Measurements from ENCODE around the gene TRIM39. TPM values are rescaled to one million over a fixed set of nuclear protein-coding genes. Genes with fewer than 3 reads are reported as not detected.

Gene TRIM39
- polyA plus RNA-seq, 1 donor from 2014 or later: 9.2 TPM

GRCh38 chr6:30329331-30329730 lies 2.6 kb downstream of the TRIM39 start:
- Histone ChIP-seq H2AFZ (ENCODE audit: low read depth, low read length) (no peak overlapping the region), H3K4me3 (ENCODE audit: low read length) (no peak overlapping the region), H3K9me3 (ENCODE audit: low read length) (no peaks in the 10 kb centered on the region), H3K27ac (ENCODE audit: low read length) (no peak overlapping the region), H3K36me3 (ENCODE audit: insufficient read depth, low read length) (peaks cover 6% of the 10 kb centered on the region), H3F3A (ENCODE audit: insufficient read depth, low read length, poor library complexity, severe bottlenecking) (no peaks in the 10 kb centered on the region), H3K27me3 (ENCODE audit: insufficient read depth, low read depth, low read length) (no peaks in the 10 kb centered on the region), H3K79me2 (replicated peaks; ENCODE audit: insufficient read depth, low read length) (peaks cover 12% of the 10 kb centered on the region), H3K9me2 (ENCODE audit: insufficient read depth, low read length) (no peaks in the 10 kb centered on the region), H4K20me1 (ENCODE audit: insufficient read depth) (no peaks in the 10 kb centered on the region), H3K9ac (ENCODE audit: low read length) (no peak overlapping the region), H3K4me2 (ENCODE audit: low read length) (no peak overlapping the region)
- no peak for TF ChIP-seq POLR2AphosphoS5 (IDR thresholded peaks at IDR 0.05)
- no peak for TF ChIP-seq SMC3 (conservative IDR thresholded peaks at IDR 0.05; ENCODE audit: poor library complexity)
- TF ChIP-seq EZH2 (IDR thresholded peaks at IDR 0.05; ENCODE audit: borderline replicate concordance, insufficient read depth, low read length, poor library complexity, severe bottlenecking): no peak
- TF ChIP-seq RAD21 (conservative IDR thresholded peaks at IDR 0.05): no peak
- TF ChIP-seq MXI1 (conservative IDR thresholded peaks at IDR 0.05; ENCODE audit: poor library complexity, severe bottlenecking): no peak
- no peak for TF ChIP-seq EP300 (conservative IDR thresholded peaks at IDR 0.05; ENCODE audit: poor library complexity, severe bottlenecking)
- TF ChIP-seq, protein P1, sequence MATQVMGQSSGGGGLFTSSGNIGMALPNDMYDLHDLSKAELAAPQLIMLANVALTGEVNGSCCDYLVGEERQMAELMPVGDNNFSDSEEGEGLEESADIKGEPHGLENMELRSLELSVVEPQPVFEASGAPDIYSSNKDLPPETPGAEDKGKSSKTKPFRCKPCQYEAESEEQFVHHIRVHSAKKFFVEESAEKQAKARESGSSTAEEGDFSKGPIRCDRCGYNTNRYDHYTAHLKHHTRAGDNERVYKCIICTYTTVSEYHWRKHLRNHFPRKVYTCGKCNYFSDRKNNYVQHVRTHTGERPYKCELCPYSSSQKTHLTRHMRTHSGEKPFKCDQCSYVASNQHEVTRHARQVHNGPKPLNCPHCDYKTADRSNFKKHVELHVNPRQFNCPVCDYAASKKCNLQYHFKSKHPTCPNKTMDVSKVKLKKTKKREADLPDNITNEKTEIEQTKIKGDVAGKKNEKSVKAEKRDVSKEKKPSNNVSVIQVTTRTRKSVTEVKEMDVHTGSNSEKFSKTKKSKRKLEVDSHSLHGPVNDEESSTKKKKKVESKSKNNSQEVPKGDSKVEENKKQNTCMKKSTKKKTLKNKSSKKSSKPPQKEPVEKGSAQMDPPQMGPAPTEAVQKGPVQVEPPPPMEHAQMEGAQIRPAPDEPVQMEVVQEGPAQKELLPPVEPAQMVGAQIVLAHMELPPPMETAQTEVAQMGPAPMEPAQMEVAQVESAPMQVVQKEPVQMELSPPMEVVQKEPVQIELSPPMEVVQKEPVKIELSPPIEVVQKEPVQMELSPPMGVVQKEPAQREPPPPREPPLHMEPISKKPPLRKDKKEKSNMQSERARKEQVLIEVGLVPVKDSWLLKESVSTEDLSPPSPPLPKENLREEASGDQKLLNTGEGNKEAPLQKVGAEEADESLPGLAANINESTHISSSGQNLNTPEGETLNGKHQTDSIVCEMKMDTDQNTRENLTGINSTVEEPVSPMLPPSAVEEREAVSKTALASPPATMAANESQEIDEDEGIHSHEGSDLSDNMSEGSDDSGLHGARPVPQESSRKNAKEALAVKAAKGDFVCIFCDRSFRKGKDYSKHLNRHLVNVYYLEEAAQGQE (IDR thresholded peaks at IDR 0.05; ENCODE audit: borderline replicate concordance): no peak
- TF ChIP-seq, protein P2, sequence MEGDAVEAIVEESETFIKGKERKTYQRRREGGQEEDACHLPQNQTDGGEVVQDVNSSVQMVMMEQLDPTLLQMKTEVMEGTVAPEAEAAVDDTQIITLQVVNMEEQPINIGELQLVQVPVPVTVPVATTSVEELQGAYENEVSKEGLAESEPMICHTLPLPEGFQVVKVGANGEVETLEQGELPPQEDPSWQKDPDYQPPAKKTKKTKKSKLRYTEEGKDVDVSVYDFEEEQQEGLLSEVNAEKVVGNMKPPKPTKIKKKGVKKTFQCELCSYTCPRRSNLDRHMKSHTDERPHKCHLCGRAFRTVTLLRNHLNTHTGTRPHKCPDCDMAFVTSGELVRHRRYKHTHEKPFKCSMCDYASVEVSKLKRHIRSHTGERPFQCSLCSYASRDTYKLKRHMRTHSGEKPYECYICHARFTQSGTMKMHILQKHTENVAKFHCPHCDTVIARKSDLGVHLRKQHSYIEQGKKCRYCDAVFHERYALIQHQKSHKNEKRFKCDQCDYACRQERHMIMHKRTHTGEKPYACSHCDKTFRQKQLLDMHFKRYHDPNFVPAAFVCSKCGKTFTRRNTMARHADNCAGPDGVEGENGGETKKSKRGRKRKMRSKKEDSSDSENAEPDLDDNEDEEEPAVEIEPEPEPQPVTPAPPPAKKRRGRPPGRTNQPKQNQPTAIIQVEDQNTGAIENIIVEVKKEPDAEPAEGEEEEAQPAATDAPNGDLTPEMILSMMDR (IDR thresholded peaks at IDR 0.05; ENCODE audit: poor library complexity, severe bottlenecking): no peak
- TF ChIP-seq TAF1 (IDR thresholded peaks at IDR 0.05; ENCODE audit: low read depth): no peak

DNA sequence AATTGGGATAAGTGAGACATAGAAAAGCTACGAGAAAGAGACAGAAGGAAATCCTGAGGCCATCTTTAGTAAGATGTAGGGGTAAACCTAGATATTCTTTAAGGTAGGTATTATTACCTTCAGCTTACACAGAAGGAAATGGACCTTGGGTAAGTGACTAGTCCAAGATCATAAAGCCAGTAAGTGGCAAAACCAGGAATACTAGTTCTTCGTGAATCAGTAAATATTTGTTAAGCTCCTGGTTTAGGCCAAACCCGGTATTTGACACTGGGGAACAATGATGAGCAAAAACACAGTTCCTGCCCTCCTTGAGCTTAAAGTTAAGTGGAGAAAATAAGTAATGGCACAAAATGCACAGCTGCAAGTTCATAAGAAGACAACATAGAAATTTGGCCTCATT lies 5.3 kb downstream of the TRIM39 start:
- no peaks in the 10 kb centered on the region for H3K9me3 ChIP-seq (ENCODE audit: low read length)
- TF ChIP-seq, protein P2 (IDR thresholded peaks at IDR 0.05; ENCODE audit: poor library complexity, severe bottlenecking): no peak
- TF ChIP-seq EZH2 (IDR thresholded peaks at IDR 0.05; ENCODE audit: borderline replicate concordance, insufficient read depth, low read length, poor library complexity, severe bottlenecking) (no peak), TAF1 (IDR thresholded peaks at IDR 0.05; ENCODE audit: low read depth) (no peak), POLR2AphosphoS5 (IDR thresholded peaks at IDR 0.05) (no peak), EP300 (conservative IDR thresholded peaks at IDR 0.05; ENCODE audit: poor library complexity, severe bottlenecking) (no peak), MXI1 (conservative IDR thresholded peaks at IDR 0.05; ENCODE audit: poor library complexity, severe bottlenecking) (no peak), RAD21 (conservative IDR thresholded peaks at IDR 0.05) (no peak), SMC3 (conservative IDR thresholded peaks at IDR 0.05; ENCODE audit: poor library complexity) (no peak)
- TF ChIP-seq, protein P1 (IDR thresholded peaks at IDR 0.05; ENCODE audit: borderline replicate concordance): no peak
- H3K79me2 ChIP-seq (replicated peaks; ENCODE audit: insufficient read depth, low read length): no peaks in the 10 kb centered on the region
- H3K9me2 ChIP-seq (ENCODE audit: insufficient read depth, low read length): no peaks in the 10 kb centered on the region
- H3F3A ChIP-seq (ENCODE audit: insufficient read depth, low read length, poor library complexity, severe bottlenecking): no peaks in the 10 kb centered on the region
- H2AFZ ChIP-seq (ENCODE audit: low read depth, low read length): no peak overlapping the region
- no peak overlapping the region for H3K27ac ChIP-seq (ENCODE audit: low read length)
- no peak overlapping the region for H3K4me2 ChIP-seq (ENCODE audit: low read length)
- H4K20me1 ChIP-seq (ENCODE audit: insufficient read depth): no peaks in the 10 kb centered on the region
- H3K27me3 ChIP-seq (ENCODE audit: insufficient read depth, low read depth, low read length): no peaks in the 10 kb centered on the region
- H3K36me3 ChIP-seq (ENCODE audit: insufficient read depth, low read length): peaks cover 6% of the 10 kb centered on the region
- H3K4me3 ChIP-seq (ENCODE audit: low read length): no peak overlapping the region
- H3K9ac ChIP-seq (ENCODE audit: low read length): no peak overlapping the region
